SK-N-SH (cell line): Measurements from ENCODE around the gene ARHGEF28. TPM values are rescaled to one million over a fixed set of nuclear protein-coding genes. Genes with fewer than 3 reads are reported as not detected.
A peak's percentile ranks its signal among the peaks of the same experiment; 100 is the strongest.

Experiments
- CTCF ChIA-PET: fragments of 300-600, 350-600 bp; formaldehyde crosslinking; extraction: SDS; loops from one replicate; lab custom pipeline; 2021; lab: Yijun Ruan, JAX
- POLR2A ChIA-PET: fragments of 350-600 bp; sonication (Branson Sonifier 250); formaldehyde crosslinking; extraction: SDS; loops from one replicate; lab custom pipeline; 2020; ENCODE audit warnings: antibody characterized with exemption, inconsistent platforms; lab: Yijun Ruan, JAX
- DNase-seq: peaks from one replicate; pipeline ENCODE4 v3.0.0; 2012
- H2AFZ ChIP-seq: fragments of 200-600 bp; sonication (generic); 2 replicates; pipeline ENCODE4 v1.8.1; 2016; ENCODE audit warnings: antibody characterized with exemption, mild to moderate bottlenecking, low read depth
- H3F3A ChIP-seq: fragments of 200-600 bp; sonication (generic); replicated peaks from 2 replicates; pipeline ENCODE3; 2016; ENCODE audit warnings: antibody characterized with exemption, mild to moderate bottlenecking; ENCODE audit not compliant: insufficient read depth
- H3K27ac ChIP-seq, 2 experiments: fragments of 200-500 bp in 1 of 2; fragments of 200-600 bp in 1 of 2; sonication (Bioruptor generic) in 1 of 2; sonication (generic), shearing (Covaris generic) in 1 of 2; 2 replicates each; pipeline versions ENCODE4 v1.5.1 to v1.6.1; 2014 to 2016; ENCODE audit warnings: low read depth in 2 of 2, inconsistent platforms in 1 of 2, low read length in 1 of 2, mild to moderate bottlenecking in 1 of 2, mixed read lengths in 1 of 2
- H3K27me3 ChIP-seq: fragments of 200-600 bp; sonication (generic), shearing (Covaris generic); 2 replicates; pipeline ENCODE4 v1.6.1; 2016; ENCODE audit warnings: mixed run types; ENCODE audit not compliant: insufficient read depth
- H3K36me3 ChIP-seq, 2 experiments: fragments of 200-500 bp in 1 of 2; fragments of 200-600 bp in 1 of 2; sonication (Bioruptor generic) in 1 of 2; sonication (generic) in 1 of 2; replicated peaks in 1 of 2; 2 replicates each; pipeline versions ENCODE3 to v1.5.1; 2014 to 2016; ENCODE audit warnings: low read length in 1 of 2, mild to moderate bottlenecking in 1 of 2; ENCODE audit not compliant: insufficient read depth in 2 of 2, control insufficient read depth in 1 of 2
- H3K4me1 ChIP-seq, 2 experiments: fragments of 200-500 bp in 1 of 2; fragments of 200-600 bp in 1 of 2; sonication (Bioruptor generic) in 1 of 2; sonication (generic), shearing (Covaris generic) in 1 of 2; 2 replicates each; pipeline versions ENCODE4 v1.5.1 to v1.6.1; 2014 to 2016; ENCODE audit warnings: low read depth in 1 of 2, low read length in 1 of 2, mixed run types in 1 of 2; ENCODE audit not compliant: insufficient read depth in 2 of 2, control insufficient read depth in 1 of 2
- H3K4me2 ChIP-seq: fragments of 200-600 bp; sonication (generic), shearing (Covaris generic); 2 replicates; pipeline ENCODE4 v1.6.1; 2017; ENCODE audit warnings: mixed run types
- H3K4me3 ChIP-seq, 2 experiments: fragments of 200-500 bp in 1 of 2; fragments of 200-600 bp in 1 of 2; sonication (Bioruptor generic) in 1 of 2; sonication (generic), shearing (Covaris generic) in 1 of 2; 2 replicates each; pipeline versions ENCODE4 v1.5.1 to v1.8.1; 2014 to 2016; ENCODE audit warnings: low read depth in 2 of 2, inconsistent platforms in 1 of 2, low read length in 1 of 2, mild to moderate bottlenecking in 1 of 2, mixed read lengths in 1 of 2, moderate library complexity in 1 of 2
- H3K79me2 ChIP-seq: fragments of 200-600 bp; sonication (generic); 2 replicates; pipeline ENCODE4 v1.8.1; 2017; ENCODE audit warnings: mild to moderate bottlenecking; ENCODE audit not compliant: insufficient read depth
- H3K9ac ChIP-seq: fragments of 200-600 bp; sonication (generic); 2 replicates; pipeline ENCODE4 v1.6.1; 2017; ENCODE audit warnings: mixed run types
- H3K9me2 ChIP-seq: fragments of 200-600 bp; sonication (generic); 2 replicates; pipeline ENCODE4 v1.6.1; 2017; ENCODE audit warnings: mixed run types
- H3K9me3 ChIP-seq: fragments of 200-600 bp; sonication (generic); 2 replicates; pipeline ENCODE4 v1.6.1; 2017; ENCODE audit warnings: mixed run types, mild to moderate bottlenecking, moderate library complexity
- H4K20me1 ChIP-seq: fragments of 200-600 bp; sonication (generic); 2 replicates; pipeline ENCODE4 v1.6.1; 2017; ENCODE audit warnings: mild to moderate bottlenecking, mixed run types; ENCODE audit not compliant: insufficient read depth
- CTCF ChIP-seq: fragments of 200-600 bp; sonication (generic); IDR thresholded peaks from 2 replicates; pipeline ENCODE4 v1.6.1; 2017; ENCODE audit warnings: antibody characterized with exemption, mild to moderate bottlenecking, moderate library complexity
- EP300 ChIP-seq, 2 experiments: IDR thresholded peaks; 2 replicates each; pipeline versions ENCODE4 v1.4.0 to v1.6.1; 2012; ENCODE audit warnings: borderline replicate concordance in 1 of 2, low read depth in 1 of 2, low read length in 1 of 2
- EZH2phosphoT487 ChIP-seq: fragments of 200-600 bp; sonication (generic); IDR thresholded peaks from 2 replicates; pipeline ENCODE4 v1.6.1; 2017; ENCODE audit warnings: low read depth, mixed run types, mild to moderate bottlenecking, antibody characterized with exemption, moderate library complexity, borderline replicate concordance
- FOSL2 ChIP-seq: IDR thresholded peaks from 2 replicates; pipeline ENCODE4 v1.4.0; 2012; ENCODE audit warnings: low read depth, mild to moderate bottlenecking, moderate library complexity, borderline replicate concordance
- FOXJ3 ChIP-seq: sonication (generic); formaldehyde crosslinking; IDR thresholded peaks from 2 replicates; pipeline ENCODE4 v1.5.1; 2020; ENCODE audit warnings: mild to moderate bottlenecking, missing genetic modification reagents
- FOXM1 ChIP-seq: IDR thresholded peaks from 2 replicates; pipeline ENCODE4 v1.4.0; 2012; ENCODE audit warnings: low read depth, mild to moderate bottlenecking
- GATA2 ChIP-seq: sonication (generic); formaldehyde crosslinking; IDR thresholded peaks from 2 replicates; pipeline ENCODE4 v1.5.0; 2020; ENCODE audit warnings: mild to moderate bottlenecking, missing genetic modification reagents
- JUND ChIP-seq: IDR thresholded peaks from 2 replicates; pipeline ENCODE4 v1.4.0; 2012
- MEF2A ChIP-seq: IDR thresholded peaks from 2 replicates; pipeline ENCODE4 v1.4.0; 2012; ENCODE audit warnings: low read depth, borderline replicate concordance
- POLR2AphosphoS5 ChIP-seq: IDR thresholded peaks from 2 replicates; pipeline ENCODE4 v1.6.1; 2012; ENCODE audit warnings: low read depth, low read length
- RAD21 ChIP-seq: IDR thresholded peaks from 2 replicates; pipeline ENCODE4 v1.6.1; 2012; ENCODE audit warnings: mild to moderate bottlenecking, low read length
- RCOR1 ChIP-seq: fragments of 150-350 bp; IDR thresholded peaks from 2 replicates; pipeline ENCODE4 v1.6.1; 2017; ENCODE audit warnings: antibody characterized with exemption, low read length
- RFX5 ChIP-seq: IDR thresholded peaks from 2 replicates; pipeline ENCODE4 v1.6.1; 2012; ENCODE audit warnings: mild to moderate bottlenecking, improper control_type of control experiment, low read length
- SIN3A ChIP-seq: IDR thresholded peaks from 2 replicates; pipeline ENCODE4 v1.6.1; 2012; ENCODE audit warnings: low read depth, mild to moderate bottlenecking, low read length, moderate library complexity, borderline replicate concordance
- SMC3 ChIP-seq: IDR thresholded peaks from 2 replicates; pipeline ENCODE4 v1.6.1; 2012; ENCODE audit warnings: low read depth, low read length, improper control_type of control experiment
- TCF12 ChIP-seq: IDR thresholded peaks from 2 replicates; pipeline ENCODE4 v1.4.0; 2012
- ZBTB33 ChIP-seq: IDR thresholded peaks from 2 replicates; pipeline ENCODE4 v1.4.0; 2012; ENCODE audit warnings: low read depth, borderline replicate concordance
- WGBS: methylation state at CpG from one replicate; pipeline ENCODE4 v1.1.6; 2017; ENCODE audit warnings: low lambda C conversion rate; 5-methylcytosine and 5-hydroxymethylcytosine counted together
- polyA plus RNA-seq, 3 experiments: library from polyadenylated mRNA; depleted of rRNA; stranded (reverse); fragments of >200 nt; gene quantifications; 2 replicates each; pipeline ENCODE4 v1.2.3, GENCODE V29; 2012
- TF ChIP-seq, protein P1 (sequence below): IDR thresholded peaks from 2 replicates; pipeline ENCODE4 v1.4.0; 2012; ENCODE audit warnings: low read depth

ARHGEF28 gene
- polyA plus RNA-seq, 1 of the 3 experiments (the other 2 are of a cell fraction): 4.2 TPM

DNA sequence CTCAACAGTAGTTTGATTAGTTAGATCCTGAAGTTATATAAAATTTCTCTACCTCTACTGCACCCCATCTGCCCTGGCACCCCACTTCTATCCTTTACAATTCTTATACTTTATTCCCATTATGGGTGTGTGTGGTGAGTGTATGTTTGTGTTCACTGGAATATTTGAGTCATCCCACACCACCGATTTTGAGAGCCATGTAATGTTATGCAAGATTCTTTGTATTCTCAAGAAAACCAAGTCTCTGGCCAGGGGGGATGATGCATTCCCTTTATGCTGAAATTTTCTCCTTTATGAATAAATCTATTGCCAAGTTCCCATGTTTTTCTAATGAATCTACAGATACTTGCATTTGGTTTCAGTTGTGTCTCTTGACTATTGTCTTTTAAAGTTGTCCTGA is 266.8 kb downstream of the ARHGEF28 start:
- POLR2A ChIA-PET: no interaction called here
- Histone ChIP-seq H3K4me1 (peaks cover 0 to 3% of the 10 kb centered on the region in 2 experiments; a peak in 1 of 4 replicates), H2AFZ (no peak overlapping the region), H3K9me2 (no peaks in the 10 kb centered on the region), H3K9me3 (no peaks in the 10 kb centered on the region), H3K9ac (no peak overlapping the region), H4K20me1 (no peaks in the 10 kb centered on the region), H3K4me2 (no peak overlapping the region), H3F3A (no peaks in the 10 kb centered on the region), H3K4me3 (no peak overlapping the region), H3K36me3 (peaks cover 0 to 7% of the 10 kb centered on the region in 2 experiments), H3K27me3 (no peaks in the 10 kb centered on the region), H3K79me2 (no peaks in the 10 kb centered on the region), H3K27ac (peak overlapping the region in 1 of 2 experiments; percentile 56; a peak in 2 of 4 replicates)
- DNase-seq: no peak
- CTCF ChIA-PET: interaction anchor here (1.9 to 3.3 kb wide), 2 partner anchors 10 to 749 kb away, joined by 4 to 17 read pairs; no protein-coding TSS in a partner anchor
- WGBS: 40% methylated on average over 1 of the region's 1 CpG
- TF ChIP-seq MEF2A (no peak), RCOR1 (no peak), FOXM1 (no peak), SIN3A (no peak), EP300 (IDR thresholded peaks at IDR 0.05; ENCODE audit: borderline replicate concordance in 1 of 2, low read depth in 1 of 2, low read length in 1 of 2) (no peak), JUND (no peak), FOSL2 (no peak), CTCF (no peak), ZBTB33 (no peak), GATA2 (no peak), TCF12 (no peak), POLR2AphosphoS5 (no peak), RAD21 (no peak), SMC3 (no peak), EZH2phosphoT487 (no peak), FOXJ3 (no peak), RFX5 (no peak)
- TF ChIP-seq, protein P1, sequence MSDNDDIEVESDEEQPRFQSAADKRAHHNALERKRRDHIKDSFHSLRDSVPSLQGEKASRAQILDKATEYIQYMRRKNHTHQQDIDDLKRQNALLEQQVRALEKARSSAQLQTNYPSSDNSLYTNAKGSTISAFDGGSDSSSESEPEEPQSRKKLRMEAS: no peak
